Hematopoietic multipotent progenitor cell treated with erythropoietin and hydrocortisone succinate and interleukin-3 and kit ligand, for 4 days (in vitro differentiated cells): ENCODE results near the gene CCDC63.
"Not testable (repeated sequence)": the region's sequence is repeated elsewhere in the genome, so short reads cannot be mapped to it uniquely, and the experiment has no call there.

Experiments used
- DNase-seq: peaks from one replicate; pipeline ENCODE4 v3.0.0-alpha.2; 2015

The CCDC63 gene

GRCh38 chr12:110844551-110845338, 2.0 kb upstream of the CCDC63 start:
- peak; percentile 34 for DNase-seq

- no peak for DNase-seq
Measured at GRCh38 chr12:110845339-110845682, 1.5 kb upstream of the CCDC63 start.

GRCh38 chr12:110848314-110848923, 1.6 kb downstream of the CCDC63 start:
- DNase-seq, result no peak

GRCh38 chr12:110849221-110849620, 2.4 kb downstream of the CCDC63 start:
- no peak for DNase-seq

GRCh38 chr12:110849748-110850403, 3.1 kb downstream of the CCDC63 start:
- peak; percentile 20 for DNase-seq

- no peak for DNase-seq
Measured at GRCh38 chr12:110850762-110851161, 4.0 kb downstream of the CCDC63 start.

- DNase-seq, result no peak
Measured at GRCh38 chr12:110853836-110854235, 7.0 kb downstream of the CCDC63 start.

- DNase-seq, result no peak
Measured at GRCh38 chr12:110856542-110856941, 9.8 kb downstream of the CCDC63 start.

- DNase-seq, result no peak
Measured at GRCh38 chr12:110857528-110857927, 10.7 kb downstream of the CCDC63 start.

- DNase-seq, result not testable (repeated sequence)
Measured at GRCh38 chr12:110857954-110858353, 11.2 kb downstream of the CCDC63 start.

- peak; percentile 34 for DNase-seq
Measured at GRCh38 chr12:110858848-110859247, 12.1 kb downstream of the CCDC63 start.

- peak; percentile 46 for DNase-seq
Measured at GRCh38 chr12:110860833-110861296, 14.1 kb downstream of the CCDC63 start.

GRCh38 chr12:110861729-110862128, 14.9 kb downstream of the CCDC63 start:
- no peak for DNase-seq

- no peak for DNase-seq
Measured at GRCh38 chr12:110862329-110862728, 15.5 kb downstream of the CCDC63 start.

- no peak for DNase-seq
Measured at GRCh38 chr12:110863161-110863560, 16.4 kb downstream of the CCDC63 start.

GRCh38 chr12:110865521-110865920, 18.7 kb downstream of the CCDC63 start:
- no peak for DNase-seq

GRCh38 chr12:110869026-110869425, 22.2 kb downstream of the CCDC63 start:
- peak; percentile 43 for DNase-seq

- DNase-seq, result no peak
Measured at GRCh38 chr12:110869803-110870202, 23.0 kb downstream of the CCDC63 start.

GRCh38 chr12:110872100-110872499, 25.3 kb downstream of the CCDC63 start:
- DNase-seq, result no peak

GRCh38 chr12:110874351-110874750, 27.6 kb downstream of the CCDC63 start:
- DNase-seq, result no peak

- no peak for DNase-seq
Measured at GRCh38 chr12:110874781-110875180, 28.0 kb downstream of the CCDC63 start.

- DNase-seq, result no peak
Measured at GRCh38 chr12:110880651-110881050, 33.9 kb downstream of the CCDC63 start.

GRCh38 chr12:110883251-110883650, 36.5 kb downstream of the CCDC63 start:
- no peak for DNase-seq
